Neural progenitor cell (in vitro differentiated cells): ENCODE data around the gene CHST14. TPM values are rescaled to one million over a fixed set of nuclear protein-coding genes. Genes with fewer than 3 reads are reported as not detected.

Source experiments
- DNase-seq: peaks from one replicate; pipeline ENCODE4 v3.0.0-alpha.2; 2016; ENCODE audit warnings: low spot score
- H2AFZ ChIP-seq: fragments of 200-600 bp; sonication (generic); replicated peaks from 2 replicates; pipeline ENCODE4 v1.6.1; 2016; ENCODE audit warnings: antibody characterized with exemption
- H3F3A ChIP-seq: fragments of 200-600 bp; sonication (generic); 2 replicates; pipeline ENCODE4 v1.6.1; 2016; ENCODE audit warnings: antibody characterized with exemption, low read depth
- H3K27ac ChIP-seq: fragments of 200-600 bp; sonication (generic); 2 replicates; pipeline ENCODE4 v1.5.1; 2016; ENCODE audit warnings: mild to moderate bottlenecking
- H3K27me3 ChIP-seq: fragments of 200-600 bp; sonication (generic); 2 replicates; pipeline ENCODE4 v1.6.1; 2016; ENCODE audit warnings: mild to moderate bottlenecking, moderate library complexity
- H3K36me3 ChIP-seq: fragments of 200-600 bp; sonication (generic); 2 replicates; pipeline ENCODE4 v1.5.1; 2016
- H3K4me1 ChIP-seq: fragments of 200-600 bp; sonication (generic); 2 replicates; pipeline ENCODE4 v1.6.1; 2016; ENCODE audit warnings: mixed run types
- H3K4me2 ChIP-seq: fragments of 200-600 bp; sonication (generic); 2 replicates; pipeline ENCODE4 v1.6.1; 2016
- H3K4me3 ChIP-seq: fragments of 200-600 bp; sonication (generic); 2 replicates; pipeline ENCODE4 v1.5.1; 2016
- H3K79me2 ChIP-seq: fragments of 200-600 bp; sonication (generic); 2 replicates; pipeline ENCODE4 v1.6.1; 2016; ENCODE audit warnings: low read depth
- H3K9ac ChIP-seq: fragments of 200-600 bp; sonication (generic); 2 replicates; pipeline ENCODE4 v1.6.1; 2016
- H3K9me3 ChIP-seq: fragments of 200-600 bp; sonication (generic); 2 replicates; pipeline ENCODE4 v1.5.1; 2016; ENCODE audit warnings: low read depth
- H4K20me1 ChIP-seq: fragments of 200-600 bp; sonication (generic); 2 replicates; pipeline ENCODE4 v1.6.1; 2016; ENCODE audit warnings: low read depth
- H3K27ac Mint-ChIP-seq: 3 replicates; pipeline ENCODE4 v1.8.0; 2021; ENCODE audit warnings: mixed read lengths
- H3K27me3 Mint-ChIP-seq: 2 replicates; pipeline ENCODE4 v1.8.0; 2022; ENCODE audit warnings: low read depth, mild to moderate bottlenecking, inconsistent platforms, moderate library complexity, mixed read lengths; ENCODE audit not compliant: insufficient read depth
- H3K36me3 Mint-ChIP-seq: 3 replicates; pipeline ENCODE4 v1.8.0; 2021; ENCODE audit warnings: mixed read lengths
- H3K4me1 Mint-ChIP-seq: 3 replicates; pipeline ENCODE4 v1.8.0; 2021; ENCODE audit warnings: mixed read lengths
- H3K4me3 Mint-ChIP-seq: 3 replicates; pipeline ENCODE4 v1.8.0; 2021; ENCODE audit warnings: mild to moderate bottlenecking, moderate library complexity, mixed read lengths
- H3K9me3 Mint-ChIP-seq: 3 replicates; pipeline ENCODE4 v1.8.0; 2020; ENCODE audit warnings: mixed read lengths
- CTCF ChIP-seq: fragments of 200-600 bp; sonication (generic); IDR thresholded peaks from 2 replicates; pipeline ENCODE4 v1.5.1; 2017; ENCODE audit warnings: antibody characterized with exemption, mild to moderate bottlenecking
- EZH2 ChIP-seq: fragments of 200-600 bp; sonication (generic); IDR thresholded peaks from 2 replicates; pipeline ENCODE4 v1.6.1; 2017; ENCODE audit warnings: antibody characterized with exemption, mild to moderate bottlenecking, moderate library complexity
- EZH2phosphoT487 ChIP-seq: fragments of 200-600 bp; sonication (generic); IDR thresholded peaks from 2 replicates; pipeline ENCODE4 v1.6.1; 2017; ENCODE audit warnings: antibody characterized with exemption
- total RNA-seq: library from RNA; depleted of rRNA; stranded (reverse); fragments of >200 nt; gene quantifications from 2 replicates; pipeline ENCODE4 v1.2.3, GENCODE V29; 2015; ENCODE audit warnings: low replicate concordance

The CHST14 gene
- total RNA-seq, 1 donor from 2014 or later, result 11.9 TPM

GRCh38 chr15:40511472-40512133, 40.8 kb downstream of the CHST14 start:
- Mint-ChIP-seq H3K27ac (no peak overlapping the region), H3K27me3 (peaks cover 30% of the 10 kb centered on the region), H3K4me3 (peak overlapping the region; percentile 86), H3K36me3 (no peaks in the 10 kb centered on the region), H3K9me3 (no peaks in the 10 kb centered on the region), H3K4me1 (peaks cover 21% of the 10 kb centered on the region)
- Histone ChIP-seq H3K4me1 (peaks cover 3% of the 10 kb centered on the region), H3K4me3 (peak overlapping the region; percentile 51), H3K4me2 (peak overlapping the region; percentile 94), H3K27me3 (peaks cover 87% of the 10 kb centered on the region), H4K20me1 (peaks cover 11% of the 10 kb centered on the region), H3K36me3 (no peaks in the 10 kb centered on the region), H3K9ac (no peak overlapping the region), H3K79me2 (no peaks in the 10 kb centered on the region), H3K9me3 (no peaks in the 10 kb centered on the region), H3K27ac (no peak overlapping the region), H3F3A (peaks cover 10% of the 10 kb centered on the region), H2AFZ (peak overlapping the region; percentile 90)
- peak; percentile 73 for DNase-seq
- TF ChIP-seq CTCF, result no peak
- TF ChIP-seq EZH2phosphoT487, result peak; percentile 68
- TF ChIP-seq EZH2, result peak; percentile 82

GRCh38 chr15:40512440-40512839, 41.7 kb downstream of the CHST14 start:
- peaks cover 30% of the 10 kb centered on the region for H3K27me3 Mint-ChIP-seq
- TF ChIP-seq EZH2phosphoT487 (no peak), EZH2 (no peak), CTCF (no peak)
- H3K9ac ChIP-seq, result no peak overlapping the region
- H4K20me1 ChIP-seq, result peaks cover 11% of the 10 kb centered on the region
- H3K4me3 Mint-ChIP-seq, result peak overlapping the region; percentile 78
- no peak overlapping the region for H2AFZ ChIP-seq
- H3K79me2 ChIP-seq, result no peaks in the 10 kb centered on the region
- no peaks in the 10 kb centered on the region for H3K9me3 ChIP-seq
- no peaks in the 10 kb centered on the region for H3K36me3 ChIP-seq
- H3K27ac Mint-ChIP-seq, result no peak overlapping the region
- peaks cover 16% of the 10 kb centered on the region for H3K4me1 Mint-ChIP-seq
- H3K27ac ChIP-seq, result no peak overlapping the region
- peaks cover 3% of the 10 kb centered on the region for H3K4me1 ChIP-seq
- H3K9me3 Mint-ChIP-seq, result no peaks in the 10 kb centered on the region
- H3F3A ChIP-seq, result peaks cover 8% of the 10 kb centered on the region
- no peak overlapping the region for H3K4me2 ChIP-seq
- no peak overlapping the region for H3K4me3 ChIP-seq
- H3K36me3 Mint-ChIP-seq, result no peaks in the 10 kb centered on the region
- peaks cover 79% of the 10 kb centered on the region for H3K27me3 ChIP-seq
- DNase-seq, result no peak

DNA sequence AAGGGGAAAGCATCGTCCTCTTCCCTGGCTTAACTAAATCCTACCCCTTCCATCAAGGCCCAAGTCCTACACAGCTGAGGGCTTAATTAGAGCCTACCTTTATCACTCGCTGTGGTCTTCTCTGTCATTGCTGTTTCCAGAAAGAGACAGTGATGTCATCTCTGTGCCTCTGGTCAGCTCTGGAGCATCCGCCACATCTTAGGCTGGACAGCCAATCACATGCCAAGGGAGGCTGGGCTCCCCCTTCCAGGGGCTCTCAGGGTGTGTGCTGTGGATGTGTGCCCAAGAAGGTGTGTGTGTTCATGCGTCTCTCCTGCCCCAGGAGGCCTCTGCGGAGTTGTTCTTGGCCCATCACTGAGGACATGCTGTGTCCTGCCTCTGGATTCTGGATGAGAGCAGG, 42.8 kb downstream of the CHST14 start:
- H3K27me3 Mint-ChIP-seq, result peaks cover 29% of the 10 kb centered on the region

More for the DNA sequence above, 42.8 kb downstream of the CHST14 start:
- Mint-ChIP-seq H3K36me3 (no peaks in the 10 kb centered on the region), H3K9me3 (no peaks in the 10 kb centered on the region), H3K4me3 (no peak overlapping the region), H3K4me1 (peaks cover 11% of the 10 kb centered on the region), H3K27ac (no peak overlapping the region)
- no peaks in the 10 kb centered on the region for H3K79me2 ChIP-seq
- peaks cover 3% of the 10 kb centered on the region for H3K4me1 ChIP-seq
- no peak overlapping the region for H3K27ac ChIP-seq
- H3K36me3 ChIP-seq, result no peaks in the 10 kb centered on the region
- TF ChIP-seq EZH2 (no peak), CTCF (no peak), EZH2phosphoT487 (no peak)
- H3K4me2 ChIP-seq, result no peak overlapping the region
- H4K20me1 ChIP-seq, result peaks cover 11% of the 10 kb centered on the region
- peaks cover 67% of the 10 kb centered on the region for H3K27me3 ChIP-seq
- no peak overlapping the region for H3K4me3 ChIP-seq
- peaks cover 7% of the 10 kb centered on the region for H3F3A ChIP-seq
- DNase-seq, result no peak
- no peaks in the 10 kb centered on the region for H3K9me3 ChIP-seq
- H2AFZ ChIP-seq, result no peak overlapping the region
- no peak overlapping the region for H3K9ac ChIP-seq
